ENCODE measurements around the gene SLAMF7.

GRCh38 chr1:160778976-160779375 is 39.9 kb downstream of the SLAMF7 start:
- no peak for TF ChIP-seq POLR2AphosphoS5 (IDR thresholded peaks at IDR 0.05; ENCODE audit: low read depth)
- TF ChIP-seq CTCF (conservative IDR thresholded peaks at IDR 0.05; ENCODE audit: low read depth in 2 of 2), result no peak
- no peak for TF ChIP-seq STAT1 (IDR thresholded peaks at IDR 0.05; ENCODE audit: unreplicated experiment)
